NCI-H1092 treated with DMSO at 0.1 percent for 48 hours (cell line): ENCODE data around the gene ERVK3-1.
"Not testable (repeated sequence)": the region's sequence is repeated elsewhere in the genome, so short reads cannot be mapped to it uniquely, and the experiment has no call there.

Experiments
- DNase-seq: peaks from one replicate; lab custom pipeline; 2025; lab: John Stamatoyannopoulos, UW

Gene ERVK3-1

GRCh38 chr19:58304748-58305064 lies 471 bp upstream of the ERVK3-1 start:
- DNase-seq, result no peak

DNA sequence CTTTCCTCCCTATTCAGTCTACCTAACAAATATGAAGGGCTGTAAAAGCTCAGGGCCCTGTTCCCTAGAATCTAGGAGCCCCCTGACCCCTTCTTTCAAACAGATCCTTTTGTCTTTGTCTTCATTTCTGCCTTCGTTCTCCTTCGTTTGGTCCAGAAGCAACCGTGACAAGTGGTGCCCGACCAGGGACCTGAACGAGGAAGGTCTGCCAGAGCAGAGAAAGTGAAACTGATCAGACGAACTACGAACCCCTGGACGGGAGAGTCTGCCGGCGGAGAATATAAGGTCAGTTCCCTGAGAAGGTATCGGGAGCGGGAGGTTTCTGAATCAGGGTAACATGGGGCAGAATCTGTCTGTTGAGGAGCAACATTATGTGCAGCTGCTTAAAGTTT lies 751 bp downstream of the ERVK3-1 start:
- no peak for DNase-seq

GRCh38 chr19:58307736-58308135 lies 2.6 kb downstream of the ERVK3-1 start:
- DNase-seq, result no peak

DNA sequence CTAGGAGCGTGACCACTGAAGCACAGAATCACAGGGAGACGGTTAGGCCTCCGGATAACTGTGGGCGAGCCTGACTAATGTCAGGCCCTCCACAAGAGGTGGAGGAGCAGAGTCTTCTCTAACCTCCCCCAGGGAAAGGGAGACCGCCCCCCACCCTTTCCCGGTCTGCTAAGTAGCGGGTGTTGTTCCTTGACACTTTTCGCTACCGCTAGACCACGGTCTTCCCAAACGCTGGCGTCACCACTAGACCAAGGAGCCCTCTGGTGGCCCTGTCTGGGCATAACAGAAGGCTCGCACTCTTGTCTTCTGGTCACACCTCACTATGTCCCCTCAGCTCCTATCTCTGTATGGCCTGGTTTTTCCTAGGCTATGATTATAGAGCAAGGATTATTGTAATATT lies 5.5 kb downstream of the ERVK3-1 start:
- not testable (repeated sequence) for DNase-seq

- DNase-seq, result no peak
These were observed 6.2 kb downstream of the ERVK3-1 start for GRCh38 chr19:58311345-58311865.

- no peak for DNase-seq
These were observed 10.4 kb downstream of the ERVK3-1 start for GRCh38 chr19:58315580-58315979.

- no peak for DNase-seq
These were observed 12.4 kb downstream of the ERVK3-1 start for GRCh38 chr19:58317476-58318072.

GRCh38 chr19:58318297-58318696 lies 13.1 kb downstream of the ERVK3-1 start:
- no peak for DNase-seq

DNA sequence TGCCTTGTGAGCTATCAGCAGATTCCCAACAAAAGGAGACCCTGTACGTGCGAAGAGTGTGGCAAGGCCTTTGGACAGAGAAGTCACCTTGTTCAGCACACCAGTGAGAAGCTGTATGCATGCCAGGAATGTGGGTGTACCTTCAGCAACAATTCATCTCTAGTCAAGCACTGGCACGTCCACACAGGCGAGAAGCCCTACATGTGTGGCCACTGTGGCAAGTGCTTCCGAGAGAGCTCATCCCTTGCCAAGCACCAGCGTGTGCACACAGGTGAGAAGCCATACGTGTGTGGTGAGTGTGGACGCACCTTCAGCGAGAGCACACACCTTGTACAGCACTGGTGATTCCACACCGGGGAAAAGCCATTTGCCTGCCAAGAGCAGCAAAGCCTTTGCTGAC lies 14.1 kb downstream of the ERVK3-1 start:
- DNase-seq, result no peak

GRCh38 chr19:58325311-58326022 lies 20.3 kb downstream of the ERVK3-1 start:
- no peak for DNase-seq

GRCh38 chr19:58326501-58326913 lies 21.3 kb downstream of the ERVK3-1 start:
- DNase-seq, result no peak

GRCh38 chr19:58326914-58327726 lies 21.9 kb downstream of the ERVK3-1 start, which contains the start of gene ZSCAN22:
TSS of gene ZSCAN22 (plus strand) at chr19:58326994. CDS start at chr19:58334803, 7,809 bp downstream.
- DNase-seq, result peak; percentile 85

GRCh38 chr19:58328999-58329398 lies 23.8 kb downstream of the ERVK3-1 start:
- no peak for DNase-seq

GRCh38 chr19:58330458-58330857 lies 25.3 kb downstream of the ERVK3-1 start:
- no peak for DNase-seq

GRCh38 chr19:58332697-58333096 lies 27.5 kb downstream of the ERVK3-1 start:
- DNase-seq, result no peak

- DNase-seq, result no peak
These were observed 29.6 kb downstream of the ERVK3-1 start for GRCh38 chr19:58334691-58335249.

GRCh38 chr19:58335630-58336029 lies 30.5 kb downstream of the ERVK3-1 start:
- no peak for DNase-seq

DNA sequence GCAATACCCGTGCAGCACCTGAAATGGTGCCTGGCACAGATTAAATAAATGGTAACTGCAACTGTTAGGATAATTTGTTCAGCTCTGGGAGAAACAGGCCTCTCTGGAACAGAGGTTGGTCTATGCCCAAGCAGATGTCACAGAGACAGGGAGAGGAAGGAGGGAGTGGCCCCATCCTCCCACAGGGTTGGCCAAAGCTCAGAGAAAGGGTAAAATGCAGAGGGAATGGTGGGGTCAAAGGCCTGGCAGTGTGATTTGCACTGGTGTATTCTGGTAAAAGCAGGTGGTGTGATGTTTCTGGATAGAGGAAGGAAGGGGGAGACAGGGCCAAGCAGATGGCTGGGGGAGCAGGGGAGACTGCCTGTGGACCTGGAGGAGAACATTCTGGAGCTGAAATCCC lies 31.0 kb downstream of the ERVK3-1 start:
- no peak for DNase-seq

- no peak for DNase-seq
These were observed 31.6 kb downstream of the ERVK3-1 start for GRCh38 chr19:58336820-58337219.

- DNase-seq, result no peak
These were observed 33.2 kb downstream of the ERVK3-1 start for GRCh38 chr19:58338336-58338735.

GRCh38 chr19:58338825-58339558 lies 33.8 kb downstream of the ERVK3-1 start:
- DNase-seq, result no peak

DNA sequence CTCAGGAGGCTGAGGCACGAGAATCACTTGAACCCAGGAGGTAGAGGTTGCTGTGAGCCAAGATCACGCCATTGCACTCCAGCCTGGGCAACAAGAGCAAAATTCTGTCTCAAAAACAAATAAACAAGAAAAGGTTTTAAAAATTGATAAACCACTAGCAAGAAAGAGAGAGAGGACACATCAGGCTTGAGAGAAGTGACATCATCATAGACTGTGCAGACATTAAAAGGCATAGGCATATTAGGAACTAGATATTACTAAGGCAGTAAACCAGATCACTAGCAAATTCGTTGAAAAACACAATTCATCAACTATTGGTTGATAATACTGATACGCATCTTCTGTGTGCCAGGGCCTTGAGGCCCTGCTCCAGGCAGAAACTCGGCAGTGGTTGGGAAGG lies 40.4 kb downstream of the ERVK3-1 start:
- no peak for DNase-seq
